HG02970 (cell line): Measurements from ENCODE around the gene GTPBP6.
"Not testable (repeated sequence)": the region's sequence is repeated elsewhere in the genome, so short reads cannot be mapped to it uniquely, and the experiment has no call there.

ENCODE experiments used
- ATAC-seq: cut with Tn5 transposase; IDR thresholded peaks from one replicate; pipeline ENCODE4 v1.9.1; 2021; ENCODE audit warnings: mild to moderate bottlenecking, moderate library complexity, moderate number of reproducible peaks; ENCODE audit not compliant: unreplicated experiment, low FRiP score

Gene GTPBP6

GRCh38 chrX:320126-320783, 1.7 kb upstream of the GTPBP6 start:
- ATAC-seq, result no peak

- no peak for ATAC-seq
Observed at GRCh38 chrX:319579-320125, 1.1 kb upstream of the GTPBP6 start.

GRCh38 chrX:318068-318738, 393 bp downstream of the GTPBP6 start:
- ATAC-seq, result peak; percentile 54

GRCh38 chrX:317424-318067, 1.1 kb downstream of the GTPBP6 start:
- no peak for ATAC-seq

GRCh38 chrX:316351-317325, 2.0 kb downstream of the GTPBP6 start:
- ATAC-seq, result no peak

- ATAC-seq, result no peak
Observed at GRCh38 chrX:314781-315595, 3.6 kb downstream of the GTPBP6 start.

GRCh38 chrX:314049-314448, 4.5 kb downstream of the GTPBP6 start:
- ATAC-seq, result no peak

GRCh38 chrX:313546-313945, 5.0 kb downstream of the GTPBP6 start:
- no peak for ATAC-seq

- ATAC-seq, result no peak
Observed at GRCh38 chrX:312621-313331, 5.8 kb downstream of the GTPBP6 start.

GRCh38 chrX:311156-312129, 7.2 kb downstream of the GTPBP6 start:
- ATAC-seq, result no peak

GRCh38 chrX:310621-311155, 7.9 kb downstream of the GTPBP6 start:
- ATAC-seq, result no peak

GRCh38 chrX:308821-309520, 9.6 kb downstream of the GTPBP6 start:
- no peak for ATAC-seq

- no peak for ATAC-seq
Observed at GRCh38 chrX:307261-308111, 11.1 kb downstream of the GTPBP6 start.

- not testable (repeated sequence) for ATAC-seq
Observed at GRCh38 chrX:306614-307251, 11.9 kb downstream of the GTPBP6 start.

GRCh38 chrX:305781-306613, 12.6 kb downstream of the GTPBP6 start:
- ATAC-seq, result not testable (repeated sequence)
